WI38 (cell line): Measurements from ENCODE around the gene TSPAN6.

ENCODE experiments used
- H3K4me3 ChIP-seq: 2 replicates; pipeline ENCODE4 v1.5.1; 2011; ENCODE audit warnings: low read depth, mild to moderate bottlenecking, control low read depth, low read length
- CTCF ChIP-seq: IDR thresholded peaks from 2 replicates; pipeline ENCODE4 v1.5.1; 2012; ENCODE audit warnings: low read depth, mild to moderate bottlenecking, control low read depth, low read length

The TSPAN6 gene

GRCh38 chrX:100647739-100648138, 11.1 kb upstream of the TSPAN6 start:
- no peak overlapping the region for H3K4me3 ChIP-seq
- no peak for TF ChIP-seq CTCF

DNA sequence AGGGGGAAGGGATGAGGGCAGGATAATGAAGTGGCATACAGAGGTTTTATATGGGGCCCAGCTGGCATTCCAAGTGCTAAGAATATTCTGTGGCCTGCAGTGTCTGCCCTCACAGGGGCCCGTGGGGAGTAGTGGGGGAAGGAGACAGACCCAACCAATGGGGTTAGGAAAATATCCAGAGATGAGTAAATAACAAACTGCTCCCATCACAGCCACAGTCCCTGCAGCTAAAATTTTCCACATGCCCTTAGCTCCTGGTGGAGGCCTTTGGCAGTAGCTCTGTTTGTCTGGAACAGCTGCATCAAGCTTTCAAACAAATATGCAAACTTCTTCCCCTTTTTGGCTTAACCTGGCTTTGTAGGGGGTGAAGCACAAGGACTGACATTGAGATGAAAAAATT, 10.5 kb upstream of the TSPAN6 start:
- TF ChIP-seq CTCF: no peak
- no peak overlapping the region for H3K4me3 ChIP-seq

DNA sequence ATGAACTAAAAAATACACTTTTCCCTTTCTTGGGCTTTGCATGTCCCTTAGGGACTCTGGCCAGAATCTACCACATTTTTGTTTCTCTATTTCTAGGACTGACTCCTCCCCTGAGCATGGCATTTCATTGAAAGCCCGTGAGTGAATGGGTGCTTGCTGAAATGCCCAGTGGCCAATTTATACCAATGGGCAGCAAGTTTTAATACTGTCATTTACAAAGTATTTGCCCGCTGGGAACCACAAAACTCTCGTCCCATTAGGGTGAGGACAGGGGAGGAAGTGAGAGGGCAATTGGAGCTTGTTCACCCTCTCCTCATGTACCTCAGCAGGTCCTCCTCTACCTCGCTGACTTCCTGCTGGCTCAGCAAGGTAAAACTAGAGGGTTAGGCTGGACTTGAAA, 8.5 kb upstream of the TSPAN6 start:
- TF ChIP-seq CTCF: no peak
- peak overlapping the region; percentile 59 for H3K4me3 ChIP-seq

- TF ChIP-seq CTCF: no peak
- peak within 1 kb of the TSS; percentile 59 for H3K4me3 ChIP-seq
Measured at GRCh38 chrX:100643956-100644860, 7.6 kb upstream of the TSPAN6 start, which contains the start of gene SRPX2. Gene SRPX2, plus strand, starts transcription at chrX:100644199. Its CDS starts 2,124 bp downstream, at chrX:100646323.

GRCh38 chrX:100643212-100643611, 6.6 kb upstream of the TSPAN6 start:
- no peak overlapping the region for H3K4me3 ChIP-seq
- no peak for TF ChIP-seq CTCF

GRCh38 chrX:100642290-100642689, 5.7 kb upstream of the TSPAN6 start:
- TF ChIP-seq CTCF: no peak
- no peak overlapping the region for H3K4me3 ChIP-seq

GRCh38 chrX:100635989-100636320, 651 bp downstream of the TSPAN6 start:
- peak overlapping the region; percentile 66 for H3K4me3 ChIP-seq
- TF ChIP-seq CTCF: no peak
